Measurements from ENCODE around the gene USHBP1. TPM values are rescaled to one million over a fixed set of nuclear protein-coding genes. Genes with fewer than 3 reads are reported as not detected.
A peak's percentile ranks its signal among the peaks of the same experiment; 100 is the strongest.

Gene USHBP1
- total and polyA plus RNA-seq, 2 of the 13 experiments (the other 11 are each of a cell fraction or from before 2014, with no cell fraction given), result 0.15 to 1.5 TPM

GRCh38 chr19:17215127-17215971, 49.2 kb downstream of the USHBP1 start, which contains the start of gene USE1 (continued):
- no peak for TF ChIP-seq ZNF234 (CRISPR knock-in tag; conservative IDR thresholded peaks at IDR 0.05)
- no peak for TF ChIP-seq ZNF775 (CRISPR knock-in tag; IDR thresholded peaks at IDR 0.05; ENCODE audit: borderline replicate concordance)
- no peak for TF ChIP-seq TCF12 (IDR thresholded peaks at IDR 0.05)
- TF ChIP-seq TCF12 (CRISPR knock-in tag; IDR thresholded peaks at IDR 0.05), result peak; percentile 52; the same call in 1 of the 2 replicates
- 0 out of 2 replicates have a peak, but pooled peaks have one; percentile 27 for TF ChIP-seq ZNF572 (CRISPR knock-in tag; IDR thresholded peaks at IDR 0.05)
- peak; percentile 67; the same call in 1 of the 2 replicates for TF ChIP-seq CBX5 (CRISPR knock-in tag; IDR thresholded peaks at IDR 0.05; ENCODE audit: borderline replicate concordance)
- TF ChIP-seq ZNF280D (CRISPR knock-in tag; IDR thresholded peaks at IDR 0.05), result no peak
- no peak for TF ChIP-seq AHR (CRISPR knock-in tag; IDR thresholded peaks at IDR 0.05)
- TF ChIP-seq, protein P1, sequence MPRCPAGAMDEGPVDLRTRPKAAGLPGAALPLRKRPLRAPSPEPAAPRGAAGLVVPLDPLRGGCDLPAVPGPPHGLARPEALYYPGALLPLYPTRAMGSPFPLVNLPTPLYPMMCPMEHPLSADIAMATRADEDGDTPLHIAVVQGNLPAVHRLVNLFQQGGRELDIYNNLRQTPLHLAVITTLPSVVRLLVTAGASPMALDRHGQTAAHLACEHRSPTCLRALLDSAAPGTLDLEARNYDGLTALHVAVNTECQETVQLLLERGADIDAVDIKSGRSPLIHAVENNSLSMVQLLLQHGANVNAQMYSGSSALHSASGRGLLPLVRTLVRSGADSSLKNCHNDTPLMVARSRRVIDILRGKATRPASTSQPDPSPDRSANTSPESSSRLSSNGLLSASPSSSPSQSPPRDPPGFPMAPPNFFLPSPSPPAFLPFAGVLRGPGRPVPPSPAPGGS (CRISPR knock-in tag; IDR thresholded peaks at IDR 0.05), result peak; percentile 85
- TF ChIP-seq MAFF (IDR thresholded peaks at IDR 0.05; ENCODE audit: low read depth, low read length), result no peak
- peak; percentile 83 for TF ChIP-seq MED1 (CRISPR knock-in tag; IDR thresholded peaks at IDR 0.05)
- no peak for TF ChIP-seq BCLAF1 (IDR thresholded peaks at IDR 0.05)
- TF ChIP-seq ZBTB44 (CRISPR knock-in tag; IDR thresholded peaks at IDR 0.05), result no peak
- TF ChIP-seq, protein P2, sequence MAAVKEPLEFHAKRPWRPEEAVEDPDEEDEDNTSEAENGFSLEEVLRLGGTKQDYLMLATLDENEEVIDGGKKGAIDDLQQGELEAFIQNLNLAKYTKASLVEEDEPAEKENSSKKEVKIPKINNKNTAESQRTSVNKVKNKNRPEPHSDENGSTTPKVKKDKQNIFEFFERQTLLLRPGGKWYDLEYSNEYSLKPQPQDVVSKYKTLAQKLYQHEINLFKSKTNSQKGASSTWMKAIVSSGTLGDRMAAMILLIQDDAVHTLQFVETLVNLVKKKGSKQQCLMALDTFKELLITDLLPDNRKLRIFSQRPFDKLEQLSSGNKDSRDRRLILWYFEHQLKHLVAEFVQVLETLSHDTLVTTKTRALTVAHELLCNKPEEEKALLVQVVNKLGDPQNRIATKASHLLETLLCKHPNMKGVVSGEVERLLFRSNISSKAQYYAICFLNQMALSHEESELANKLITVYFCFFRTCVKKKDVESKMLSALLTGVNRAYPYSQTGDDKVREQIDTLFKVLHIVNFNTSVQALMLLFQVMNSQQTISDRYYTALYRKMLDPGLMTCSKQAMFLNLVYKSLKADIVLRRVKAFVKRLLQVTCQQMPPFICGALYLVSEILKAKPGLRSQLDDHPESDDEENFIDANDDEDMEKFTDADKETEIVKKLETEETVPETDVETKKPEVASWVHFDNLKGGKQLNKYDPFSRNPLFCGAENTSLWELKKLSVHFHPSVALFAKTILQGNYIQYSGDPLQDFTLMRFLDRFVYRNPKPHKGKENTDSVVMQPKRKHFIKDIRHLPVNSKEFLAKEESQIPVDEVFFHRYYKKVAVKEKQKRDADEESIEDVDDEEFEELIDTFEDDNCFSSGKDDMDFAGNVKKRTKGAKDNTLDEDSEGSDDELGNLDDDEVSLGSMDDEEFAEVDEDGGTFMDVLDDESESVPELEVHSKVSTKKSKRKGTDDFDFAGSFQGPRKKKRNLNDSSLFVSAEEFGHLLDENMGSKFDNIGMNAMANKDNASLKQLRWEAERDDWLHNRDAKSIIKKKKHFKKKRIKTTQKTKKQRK (IDR thresholded peaks at IDR 0.05; ENCODE audit: low read length), result no peak
- no peak for TF ChIP-seq ATF3 (CRISPR knock-in tag; IDR thresholded peaks at IDR 0.05)
- no peak for TF ChIP-seq SMAD9 (CRISPR knock-in tag; IDR thresholded peaks at IDR 0.05)

Data from HepG2 (cell line).